HepG2 (cell line): ENCODE measurements around the gene PNLIPRP2. TPM values are rescaled to one million over a fixed set of nuclear protein-coding genes. Genes with fewer than 3 reads are reported as not detected.

Experiments
- ATAC-seq: fragments of 200-7000 bp; cut with Tn5 transposase; 3 replicates; pipeline ENCODE4 v1.9.1; 2020; ENCODE audit warnings: mild to moderate bottlenecking, moderate library complexity
- BruUV-seq: library from RNA; stranded (reverse); fragments of 400-500 nt; replicated peaks from 2 replicates; lab custom pipeline; 2021; lab: Mats Ljungman, UMichigan
- CTCF ChIA-PET: fragments of 300-600 bp; formaldehyde crosslinking; extraction: SDS; loops from one replicate; lab custom pipeline; 2021; ENCODE audit warnings: low total read pairs, inconsistent platforms, low intra/inter-chr PET ratio; lab: Yijun Ruan, JAX
- POLR2A ChIA-PET: fragments of 350-600 bp; sonication (Branson Sonifier 250); formaldehyde crosslinking; loops from one replicate; lab custom pipeline; 2020; ENCODE audit warnings: antibody characterized with exemption, inconsistent platforms; lab: Yijun Ruan, JAX
- DNase-seq: peaks from one replicate; pipeline ENCODE4 v3.0.0-alpha.2; 2015; ENCODE audit warnings: low spot score
- FAIRE-seq: peaks from 3 replicates; lab custom pipeline; 2011; peaks lifted over from hg19 to GRCh38; lab: Jason Lieb, UNC
- H2AFZ ChIP-seq: one replicate; pipeline ENCODE4 v1.6.1; 2011; ENCODE audit warnings: low read length, inconsistent platforms
- H3K27ac ChIP-seq: fragments of 300-600 bp; 3 replicates; pipeline ENCODE4 v1.8.0; 2011; ENCODE audit warnings: mixed run types, mild to moderate bottlenecking, mixed read lengths, low read length, inconsistent platforms; ENCODE audit not compliant: insufficient read depth; ENCODE audit errors: extremely low read length
- H3K27me3 ChIP-seq, 2 experiments: fragments of 200-600 bp in 1 of 2; 2 replicates in 1 of 2; 3 replicates in 1 of 2; pipeline versions ENCODE4 v1.6.0 to v1.8.0; 2011; ENCODE audit warnings: low read length in 2 of 2, mild to moderate bottlenecking in 2 of 2, moderate library complexity in 2 of 2, inconsistent platforms in 1 of 2; ENCODE audit not compliant: insufficient read depth in 2 of 2, control insufficient read depth in 1 of 2
- H3K36me3 ChIP-seq, 2 experiments: fragments of 200-600 bp in 1 of 2; replicated peaks in 1 of 2; 2 replicates in 1 of 2; 3 replicates in 1 of 2; pipeline versions ENCODE4 v1.5.1 to v1.8.0; 2011; ENCODE audit warnings: low read length in 2 of 2, inconsistent platforms in 1 of 2; ENCODE audit not compliant: insufficient read depth in 2 of 2, control insufficient read depth in 1 of 2
- H3K4me1 ChIP-seq: 2 replicates; pipeline ENCODE4 v1.5.1; 2012; ENCODE audit warnings: low read length, inconsistent platforms; ENCODE audit not compliant: insufficient read depth
- H3K4me2 ChIP-seq: 2 replicates; pipeline ENCODE4 v1.6.0; 2011; ENCODE audit warnings: low read depth, low read length, inconsistent platforms
- H3K4me3 ChIP-seq, 3 experiments: fragments of 200-600 bp in 1 of 3; sonication (generic), shearing (Covaris generic) in 1 of 3; replicated peaks in 1 of 3; 2 replicates each; pipeline ENCODE4 v1.5.1; 2011 to 2016; ENCODE audit warnings: low read length in 3 of 3, inconsistent platforms in 2 of 3, low read depth in 2 of 3, mild to moderate bottlenecking in 2 of 3, control low read depth in 1 of 3, mixed read lengths in 1 of 3; ENCODE audit not compliant: insufficient read depth in 1 of 3
- H3K79me2 ChIP-seq: one replicate; pipeline ENCODE4 v1.6.1; 2011; ENCODE audit warnings: low read length, inconsistent platforms; ENCODE audit not compliant: insufficient read depth
- H3K9ac ChIP-seq: 2 replicates; pipeline ENCODE4 v1.6.0; 2011; ENCODE audit warnings: mild to moderate bottlenecking, low read depth, low read length, inconsistent platforms; ENCODE audit not compliant: insufficient read depth
- H3K9me3 ChIP-seq: 2 replicates; pipeline ENCODE4 v1.5.1; 2012; ENCODE audit warnings: mild to moderate bottlenecking, low read length
- H4K20me1 ChIP-seq: 2 replicates; pipeline ENCODE4 v1.6.0; 2011; ENCODE audit warnings: inconsistent platforms, mild to moderate bottlenecking, low read length, moderate library complexity; ENCODE audit not compliant: insufficient read depth
- BHLHE40 ChIP-seq: IDR thresholded peaks from 2 replicates; pipeline ENCODE4 v1.6.1; 2011; ENCODE audit warnings: low read length, improper control_type of control experiment
- DNMT3B ChIP-seq: conservative IDR thresholded peaks from 2 replicates; pipeline ENCODE4 v1.6.1; 2016; ENCODE audit warnings: missing biosample characterization, control low read depth
- HMG20A ChIP-seq: IDR thresholded peaks from 2 replicates; pipeline ENCODE4 v1.6.1; 2016; ENCODE audit warnings: borderline replicate concordance
- IKZF5 ChIP-seq: IDR thresholded peaks from 2 replicates; pipeline ENCODE4 v1.6.1; 2018; ENCODE audit warnings: missing genetic modification reagents, mild to moderate bottlenecking, missing compliant biosample characterization
- KDM2A ChIP-seq: sonication (generic); formaldehyde crosslinking; IDR thresholded peaks from 2 replicates; pipeline ENCODE4 v1.4.0; 2020; ENCODE audit warnings: low read depth, missing genetic modification reagents, borderline replicate concordance
- KLF11 ChIP-seq: IDR thresholded peaks from 2 replicates; pipeline ENCODE4 v1.6.1; 2016; ENCODE audit warnings: missing compliant biosample characterization
- MEF2D ChIP-seq: sonication (generic); formaldehyde crosslinking; IDR thresholded peaks from 2 replicates; pipeline ENCODE4 v1.5.1; 2020; ENCODE audit warnings: mild to moderate bottlenecking, missing genetic modification reagents
- XBP1 ChIP-seq: sonication (generic); formaldehyde crosslinking; IDR thresholded peaks from 2 replicates; pipeline ENCODE4 v1.5.0; 2020; ENCODE audit warnings: missing genetic modification reagents
- ZMYM4 ChIP-seq: sonication (generic); formaldehyde crosslinking; IDR thresholded peaks from 2 replicates; pipeline ENCODE4 v1.8.1; 2023; ENCODE audit warnings: mild to moderate bottlenecking, missing genetic modification reagents
- ZNF580 ChIP-seq: IDR thresholded peaks from 2 replicates; pipeline ENCODE4 v1.6.1; 2016; ENCODE audit warnings: low read depth, borderline replicate concordance
- ZNF589 ChIP-seq: sonication (generic); formaldehyde crosslinking; conservative IDR thresholded peaks from 2 replicates; pipeline ENCODE4 v1.8.0; 2022; ENCODE audit warnings: mild to moderate bottlenecking, moderate library complexity, missing genetic modification reagents
- ZNF792 ChIP-seq: IDR thresholded peaks from 2 replicates; pipeline ENCODE4 v1.6.1; 2016
- WGBS: methylation state at CpG from one replicate; pipeline ENCODE4 v1.1.6; 2017; ENCODE audit warnings: low lambda C conversion rate; 5-methylcytosine and 5-hydroxymethylcytosine counted together
- in situ Hi-C: cut with HindIII; loops from 2 replicates; pipeline ENCODE4 v1.10.0; 2017; ENCODE audit warnings: low pct_unique_long_range_greater_than_20kb; ENCODE audit not compliant: extremely low pct_ligation_motif_present
- intact Hi-C: fragments of 100-400 bp; cut with micrococcal nuclease; formaldehyde crosslinking; loops from one replicate; pipeline ENCODE4 v1.10.0; 2022; ENCODE audit not compliant: unreplicated experiment
- polyA plus RNA-seq, 8 experiments: library from polyadenylated mRNA; depleted of rRNA in 3 of 8; stranded (reverse) in 7 of 8; unstranded in 1 of 8; fragments of >200 nt; fragmentation: Illumina TruSeq in 4 of 8; extraction: Trizol in 4 of 8; gene quantifications; 2 replicates each; pipeline versions ENCODE4 v1.2.1 to v1.2.3, GENCODE V29; 2011 to 2016; ENCODE audit warnings: low read depth in 4 of 8, missing spikeins in 1 of 8, mixed read lengths in 1 of 8; ENCODE audit not compliant: insufficient read depth in 1 of 8
- total RNA-seq, 5 experiments: library from RNA; depleted of rRNA; stranded (reverse); fragments of >200 nt; fragmentation: Illumina TruSeq; extraction: Trizol; gene quantifications; 2 replicates each; pipeline ENCODE4 v1.2.3, GENCODE V29; 2016; ENCODE audit warnings: low read depth in 1 of 5

Gene PNLIPRP2
- total and polyA plus RNA-seq, 2 of the 13 experiments (the other 11 are each of a cell fraction or from before 2014, with no cell fraction given): 0.21 to 0.97 TPM

GRCh38 chr10:116683821-116684220 is 63.1 kb downstream of the PNLIPRP2 start:
- TF ChIP-seq DNMT3B (CRISPR knock-in tag) (no peak), KDM2A (CRISPR knock-in tag) (no peak), HMG20A (CRISPR knock-in tag) (no peak), ZMYM4 (CRISPR knock-in tag) (no peak), ZNF792 (CRISPR knock-in tag) (no peak), KLF11 (CRISPR knock-in tag) (no peak), MEF2D (CRISPR knock-in tag) (no peak), IKZF5 (CRISPR knock-in tag) (no peak), BHLHE40 (no peak), ZNF589 (CRISPR knock-in tag) (no peak), ZNF580 (CRISPR knock-in tag) (no peak), XBP1 (no peak)
- TF ChIP-seq, all 625 proteins: peak for 0
- peaks cover 0 to 14% of the 10 kb centered on the region in 2 experiments; a peak in 2 of 5 replicates for H3K36me3 ChIP-seq
- H2AFZ ChIP-seq: no peak overlapping the region
- no peak overlapping the region for H3K27ac ChIP-seq
- H3K9me3 ChIP-seq: no peaks in the 10 kb centered on the region
- POLR2A ChIA-PET: no interaction called here
- intact Hi-C loops (loop anchor here (5.0 kb wide), 1 partner anchor 493 kb away; no protein-coding TSS in a partner anchor), in situ Hi-C loops (no loop called here)
- CTCF ChIA-PET: interaction anchor here (2.7 kb wide), 1 partner anchor 104 kb away, joined by 33 read pairs; no protein-coding TSS in a partner anchor
- DNase-seq: no peak
- no peak for ATAC-seq
- 85% methylated on average over 7 of the region's 11 CpGs for WGBS
- no peak for FAIRE-seq
- H3K4me1 ChIP-seq: 0 out of 2 replicates have a peak, but pooled peaks cover 6% of the 10 kb centered on the region
- no peaks in the 10 kb centered on the region for H3K79me2 ChIP-seq
- H3K4me2 ChIP-seq: no peak overlapping the region
- no peak overlapping the region for H3K9ac ChIP-seq
- H4K20me1 ChIP-seq: no peaks in the 10 kb centered on the region
- no TSS peak for BruUV-seq
- H3K4me3 ChIP-seq: no peak overlapping the region
- no peaks in the 10 kb centered on the region for H3K27me3 ChIP-seq
